IMR-90 (cell line): ENCODE results near the gene PYGL.

Source experiments
- BHLHE40 ChIP-seq: fragments of 150-350 bp; IDR thresholded peaks from 2 replicates; pipeline ENCODE4 v1.6.1; 2016; ENCODE audit warnings: mild to moderate bottlenecking, low read depth, low read length
- CTCF ChIP-seq: conservative IDR thresholded peaks from 2 replicates; pipeline ENCODE4 v1.5.1; 2012; ENCODE audit warnings: mild to moderate bottlenecking, low read depth, low read length, improper control_type of control experiment
- POLR2A ChIP-seq: IDR thresholded peaks from 2 replicates; pipeline ENCODE4 v1.6.1; 2012; ENCODE audit warnings: mild to moderate bottlenecking, low read depth, low read length
- RAD21 ChIP-seq: IDR thresholded peaks from 2 replicates; pipeline ENCODE4 v1.6.1; 2012; ENCODE audit warnings: low read length, improper control_type of control experiment
- RFX5 ChIP-seq: IDR thresholded peaks from 2 replicates; pipeline ENCODE4 v1.8.0; 2012; ENCODE audit warnings: low read depth, mild to moderate bottlenecking, low read length, moderate library complexity

- no peak for TF ChIP-seq BHLHE40
- TF ChIP-seq CTCF = no peak
- no peak for TF ChIP-seq RAD21
- no peak for TF ChIP-seq POLR2A
- no peak for TF ChIP-seq RFX5
Observed at GRCh38 chr14:50865391-50866076, 78.7 kb downstream of the PYGL start.
